ENCODE measurements around the gene BLOC1S6.
"Not testable (repeated sequence)": the region's sequence is repeated elsewhere in the genome, so short reads cannot be mapped to it uniquely, and the experiment has no call there.

The BLOC1S6 gene

DNA sequence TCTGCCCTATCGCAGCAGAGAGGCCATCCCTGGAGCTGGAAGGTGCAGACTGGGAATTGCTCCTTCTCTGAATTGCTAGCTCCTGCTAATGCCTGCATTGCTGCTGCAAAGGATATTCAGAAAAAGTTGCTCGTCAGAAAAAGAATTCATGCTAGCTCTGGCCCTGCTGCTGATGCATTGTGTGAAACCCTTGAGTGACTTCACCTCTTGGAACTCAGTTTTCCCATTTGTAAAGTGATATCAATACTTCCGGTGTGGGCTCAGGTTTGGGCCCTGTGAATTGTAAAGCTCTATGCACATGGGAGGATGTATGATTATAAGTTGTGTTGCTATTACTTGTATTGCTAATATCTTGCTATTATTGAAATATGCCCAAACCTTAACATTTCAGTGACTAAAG lies 59.0 kb downstream of the BLOC1S6 start:
- TF ChIP-seq EZH2phosphoT487 (IDR thresholded peaks at IDR 0.05; ENCODE audit: borderline replicate concordance, low read length): no peak
- TF ChIP-seq, protein P1, sequence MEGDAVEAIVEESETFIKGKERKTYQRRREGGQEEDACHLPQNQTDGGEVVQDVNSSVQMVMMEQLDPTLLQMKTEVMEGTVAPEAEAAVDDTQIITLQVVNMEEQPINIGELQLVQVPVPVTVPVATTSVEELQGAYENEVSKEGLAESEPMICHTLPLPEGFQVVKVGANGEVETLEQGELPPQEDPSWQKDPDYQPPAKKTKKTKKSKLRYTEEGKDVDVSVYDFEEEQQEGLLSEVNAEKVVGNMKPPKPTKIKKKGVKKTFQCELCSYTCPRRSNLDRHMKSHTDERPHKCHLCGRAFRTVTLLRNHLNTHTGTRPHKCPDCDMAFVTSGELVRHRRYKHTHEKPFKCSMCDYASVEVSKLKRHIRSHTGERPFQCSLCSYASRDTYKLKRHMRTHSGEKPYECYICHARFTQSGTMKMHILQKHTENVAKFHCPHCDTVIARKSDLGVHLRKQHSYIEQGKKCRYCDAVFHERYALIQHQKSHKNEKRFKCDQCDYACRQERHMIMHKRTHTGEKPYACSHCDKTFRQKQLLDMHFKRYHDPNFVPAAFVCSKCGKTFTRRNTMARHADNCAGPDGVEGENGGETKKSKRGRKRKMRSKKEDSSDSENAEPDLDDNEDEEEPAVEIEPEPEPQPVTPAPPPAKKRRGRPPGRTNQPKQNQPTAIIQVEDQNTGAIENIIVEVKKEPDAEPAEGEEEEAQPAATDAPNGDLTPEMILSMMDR (IDR thresholded peaks at IDR 0.05; ENCODE audit: low read depth, low read length, poor library complexity, severe bottlenecking): no peak
- H3K4me3 ChIP-seq (ENCODE audit: low read length): no peak overlapping the region
- H4K20me1 ChIP-seq (ENCODE audit: control insufficient read depth, insufficient read depth, low read depth, low read length): no peaks in the 10 kb centered on the region
- H3K79me2 ChIP-seq (ENCODE audit: control insufficient read depth, low read length): no peaks in the 10 kb centered on the region
- no peaks in the 10 kb centered on the region for H3K4me1 ChIP-seq (ENCODE audit: control insufficient read depth, low read length)
- no peaks in the 10 kb centered on the region for H3K9me2 ChIP-seq (replicated peaks; ENCODE audit: control insufficient read depth, low read length)
- no peak overlapping the region for H3K27ac ChIP-seq (ENCODE audit: low read depth, low read length)
- no peak overlapping the region for H3K4me2 ChIP-seq (ENCODE audit: low read length)
- no peaks in the 10 kb centered on the region; the same call in 1 of the 2 replicates for H3K9me3 ChIP-seq (ENCODE audit: control insufficient read depth, insufficient read depth, low read length)
- no peaks in the 10 kb centered on the region for H3K36me3 ChIP-seq (ENCODE audit: control insufficient read depth, low read length)
- H3K27me3 ChIP-seq (ENCODE audit: control insufficient read depth, low read length): no peaks in the 10 kb centered on the region
- H3F3A ChIP-seq (ENCODE audit: control insufficient read depth, insufficient read depth): no peaks in the 10 kb centered on the region

DNA sequence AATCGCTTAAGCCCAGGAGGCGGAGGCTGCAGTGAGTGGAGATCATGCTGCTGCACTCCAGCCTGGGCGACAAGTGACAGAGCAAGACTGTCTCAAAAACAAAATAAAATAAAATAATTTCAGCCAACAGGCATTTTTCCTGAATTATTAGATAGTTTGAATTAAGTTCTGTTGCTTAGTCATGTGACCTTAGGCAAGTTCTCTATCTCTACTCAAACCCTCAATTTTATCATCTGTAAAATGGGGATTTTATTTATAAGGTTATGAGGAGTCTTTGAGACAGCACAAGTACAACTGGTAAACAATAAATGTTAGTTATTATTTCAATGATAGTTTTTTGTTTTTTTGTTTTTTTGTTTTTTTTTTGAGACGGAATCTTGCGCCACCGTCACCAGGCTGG lies 60.6 kb downstream of the BLOC1S6 start:
- H3K4me3 ChIP-seq (ENCODE audit: low read length): no peak overlapping the region
- H3K9me3 ChIP-seq (ENCODE audit: control insufficient read depth, insufficient read depth, low read length): no peaks in the 10 kb centered on the region; the same call in 1 of the 2 replicates
- no peaks in the 10 kb centered on the region for H3K9me2 ChIP-seq (replicated peaks; ENCODE audit: control insufficient read depth, low read length)
- no peaks in the 10 kb centered on the region for H3K27me3 ChIP-seq (ENCODE audit: control insufficient read depth, low read length)
- TF ChIP-seq, protein P1 (IDR thresholded peaks at IDR 0.05; ENCODE audit: low read depth, low read length, poor library complexity, severe bottlenecking): no peak
- no peak for TF ChIP-seq EZH2phosphoT487 (IDR thresholded peaks at IDR 0.05; ENCODE audit: borderline replicate concordance, low read length)
- H3K4me1 ChIP-seq (ENCODE audit: control insufficient read depth, low read length): no peaks in the 10 kb centered on the region
- H3K27ac ChIP-seq (ENCODE audit: low read depth, low read length): no peak overlapping the region
- H3K36me3 ChIP-seq (ENCODE audit: control insufficient read depth, low read length): no peaks in the 10 kb centered on the region
- H3F3A ChIP-seq (ENCODE audit: control insufficient read depth, insufficient read depth): no peaks in the 10 kb centered on the region
- no peaks in the 10 kb centered on the region for H4K20me1 ChIP-seq (ENCODE audit: control insufficient read depth, insufficient read depth, low read depth, low read length)
- H3K79me2 ChIP-seq (ENCODE audit: control insufficient read depth, low read length): no peaks in the 10 kb centered on the region
- no peak overlapping the region for H3K4me2 ChIP-seq (ENCODE audit: low read length)

DNA sequence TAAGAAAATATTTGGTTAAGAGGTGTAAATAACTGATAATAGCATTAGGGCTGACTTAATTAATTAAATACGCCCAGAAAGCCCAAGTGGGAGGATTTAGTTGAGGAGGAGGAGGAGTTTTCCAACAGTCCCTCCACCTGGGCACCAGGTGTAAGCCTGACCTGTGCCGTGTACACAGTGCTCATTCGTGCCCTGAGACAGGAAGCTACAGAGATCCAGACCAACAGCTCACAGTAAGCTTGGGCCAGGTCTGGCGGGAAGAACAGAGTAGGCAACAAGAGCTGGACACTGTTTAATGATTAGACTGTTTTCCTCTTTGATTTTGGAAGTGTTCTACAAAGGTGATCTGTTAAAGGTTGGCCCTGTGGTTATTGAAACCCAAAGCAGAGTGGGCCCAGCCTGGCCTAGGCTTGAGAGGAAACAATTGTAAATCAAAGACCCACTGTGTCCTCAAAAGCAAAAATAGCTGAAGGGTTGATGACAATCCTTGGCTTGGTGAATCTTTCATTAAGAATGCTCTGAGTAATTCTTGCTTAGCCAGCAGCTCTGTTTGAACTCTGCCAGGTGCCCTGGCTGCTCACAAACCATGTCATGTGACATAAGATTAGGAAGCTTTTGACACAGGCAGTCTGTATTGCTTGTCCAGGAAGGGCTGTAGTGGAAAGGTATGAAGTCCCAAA lies 61.5 kb downstream of the BLOC1S6 start:
- H3K27me3 ChIP-seq (ENCODE audit: control insufficient read depth, low read length): no peaks in the 10 kb centered on the region
- H3F3A ChIP-seq (ENCODE audit: control insufficient read depth, insufficient read depth): no peaks in the 10 kb centered on the region
- H3K79me2 ChIP-seq (ENCODE audit: control insufficient read depth, low read length): no peaks in the 10 kb centered on the region
- no peaks in the 10 kb centered on the region; the same call in 1 of the 2 replicates for H3K9me3 ChIP-seq (ENCODE audit: control insufficient read depth, insufficient read depth, low read length)
- no peaks in the 10 kb centered on the region for H3K4me1 ChIP-seq (ENCODE audit: control insufficient read depth, low read length)
- no peak for TF ChIP-seq EZH2phosphoT487 (IDR thresholded peaks at IDR 0.05; ENCODE audit: borderline replicate concordance, low read length)
- TF ChIP-seq, protein P1 (IDR thresholded peaks at IDR 0.05; ENCODE audit: low read depth, low read length, poor library complexity, severe bottlenecking): no peak
- H4K20me1 ChIP-seq (ENCODE audit: control insufficient read depth, insufficient read depth, low read depth, low read length): no peaks in the 10 kb centered on the region
- H3K36me3 ChIP-seq (ENCODE audit: control insufficient read depth, low read length): no peaks in the 10 kb centered on the region
- H3K27ac ChIP-seq (ENCODE audit: low read depth, low read length): no peak overlapping the region
- no peak overlapping the region for H3K4me3 ChIP-seq (ENCODE audit: low read length)
- H3K4me2 ChIP-seq (ENCODE audit: low read length): no peak overlapping the region
- no peaks in the 10 kb centered on the region for H3K9me2 ChIP-seq (replicated peaks; ENCODE audit: control insufficient read depth, low read length)

DNA sequence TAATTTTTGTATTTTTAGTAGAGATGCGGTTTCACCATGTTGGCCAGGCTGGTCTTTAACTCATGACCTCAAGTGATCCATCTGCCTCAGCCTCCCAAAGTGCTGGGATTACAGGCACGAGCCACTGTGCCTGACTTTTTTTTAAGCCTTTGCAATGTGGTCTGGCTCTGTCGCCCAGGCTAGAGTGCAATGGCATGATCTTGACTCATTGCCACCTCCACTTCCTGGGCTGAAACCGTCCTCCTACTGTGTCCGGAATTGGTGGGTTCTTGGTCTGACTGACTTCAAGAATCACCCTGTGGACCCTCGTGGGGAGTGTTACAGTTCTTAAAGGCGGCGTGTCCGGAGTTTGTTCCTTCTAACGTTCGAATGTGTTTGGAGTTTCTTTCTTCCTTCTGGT lies 62.8 kb downstream of the BLOC1S6 start:
- not testable (repeated sequence) for H3K4me1 ChIP-seq (ENCODE audit: control insufficient read depth, low read length); H3K36me3 ChIP-seq (ENCODE audit: control insufficient read depth, low read length); H3K79me2 ChIP-seq (ENCODE audit: control insufficient read depth, low read length); H3K4me2 ChIP-seq (ENCODE audit: low read length); H3K27me3 ChIP-seq (ENCODE audit: control insufficient read depth, low read length); H3K4me3 ChIP-seq (ENCODE audit: low read length); H3K9me3 ChIP-seq (ENCODE audit: control insufficient read depth, insufficient read depth, low read length); H3F3A ChIP-seq (ENCODE audit: control insufficient read depth, insufficient read depth); H3K9me2 ChIP-seq (replicated peaks; ENCODE audit: control insufficient read depth, low read length); H4K20me1 ChIP-seq (ENCODE audit: control insufficient read depth, insufficient read depth, low read depth, low read length); H3K27ac ChIP-seq (ENCODE audit: low read depth, low read length)
